Panc1 (cell line): ENCODE data around the gene ZNF362.

Experiments
- CTCF ChIP-seq: fragments of 450-650 bp; IDR thresholded peaks from 2 replicates; pipeline ENCODE4 v1.5.1; 2017; ENCODE audit warnings: mild to moderate bottlenecking
- POLR2AphosphoS5 ChIP-seq: IDR thresholded peaks from 2 replicates; pipeline ENCODE4 v1.6.1; 2012; ENCODE audit warnings: mild to moderate bottlenecking, low read depth, low read length, moderate library complexity
- TCF7L2 ChIP-seq: IDR thresholded peaks from 2 replicates; pipeline ENCODE4 v1.6.1; 2011; ENCODE audit warnings: mild to moderate bottlenecking, low read depth, low read length, inconsistent platforms

DNA sequence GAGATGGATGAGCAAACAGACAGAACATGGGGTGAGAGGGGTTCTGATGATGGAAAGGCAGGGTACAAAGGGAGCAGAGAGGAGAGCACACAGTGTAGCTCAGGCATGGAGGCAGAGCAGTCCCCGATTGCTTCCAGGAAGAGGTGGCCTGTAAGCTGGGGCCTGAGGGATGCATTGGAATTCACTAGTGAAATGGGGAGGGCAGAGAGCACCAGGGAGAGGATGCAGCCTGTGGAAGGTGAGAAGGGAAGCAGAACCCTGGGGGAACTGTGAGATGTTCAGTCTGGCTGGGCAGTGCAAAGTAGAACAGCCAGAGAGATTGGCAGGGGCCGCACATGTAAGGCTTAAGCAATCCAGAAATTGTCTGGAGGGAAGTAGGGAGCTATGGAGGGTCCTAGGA, 12.2 kb downstream of the ZNF362 start:
- no peak for TF ChIP-seq CTCF
- TF ChIP-seq POLR2AphosphoS5: no peak
- TF ChIP-seq TCF7L2: no peak
